ENCODE data around the gene SCAMP2. TPM values are rescaled to one million over a fixed set of nuclear protein-coding genes. Genes with fewer than 3 reads are reported as not detected.

The SCAMP2 gene
- total RNA-seq = 58.2 and 76.9 TPM in 2 replicates

GRCh38 chr15:74873036-74873755 is at the start of gene SCAMP2:
Gene SCAMP2, minus strand, starts transcription at chr15:74873365. Its CDS starts 110 bp downstream, at chr15:74873255.

GRCh38 chr15:74906450-74907162 is 33.4 kb upstream of the SCAMP2 start, which contains the start of gene FAM219B:
Gene FAM219B, minus strand, starts transcription at chr15:74906851. Its CDS starts 51 bp downstream, at chr15:74906800.

GRCh38 chr15:74889883-74890664 is 16.9 kb upstream of the SCAMP2 start, which contains the start of gene MPI:
Gene MPI, plus strand, starts transcription at chr15:74890042. Its CDS starts 32 bp downstream, at chr15:74890074.

GRCh38 chr15:74842581-74843444 is 30.4 kb downstream of the SCAMP2 start, which contains the start of gene ULK3:
Gene ULK3, minus strand, starts transcription at chr15:74843156. Its CDS starts 51 bp downstream, at chr15:74843105.

GRCh38 chr15:74826364-74826819 is 46.8 kb downstream of the SCAMP2 start, which contains the start of gene CPLX3:
Gene CPLX3, plus strand, starts transcription at chr15:74826627. Its CDS starts 77 bp downstream, at chr15:74826704.

GRCh38 chr15:74812533-74812932 is 60.6 kb downstream of the SCAMP2 start, which contains the start of gene LMAN1L:
Gene LMAN1L, plus strand, starts transcription at chr15:74812835. Its CDS starts 20 bp downstream, at chr15:74812855.

Other genes starting within 250 kb of the SCAMP2 start
- 14.1 and 15.6 TPM in 2 replicates for gene EDC3, start 177.3 kb downstream of the SCAMP2 start, total RNA-seq
- not detected in 2 replicates for gene CYP1A1, start 147.8 kb downstream of the SCAMP2 start, total RNA-seq
- gene CYP1A2, start 124.5 kb downstream of the SCAMP2 start, total RNA-seq = not detected in 2 replicates
- 34.4 and 40.1 TPM in 2 replicates for gene CSK, start 91.3 kb downstream of the SCAMP2 start, total RNA-seq
- gene LMAN1L, start 60.5 kb downstream of the SCAMP2 start, total RNA-seq = not detected in 2 replicates
- gene CPLX3, start 46.7 kb downstream of the SCAMP2 start, total RNA-seq = not detected in 2 replicates
- gene ULK3, start 30.2 kb downstream of the SCAMP2 start, total RNA-seq = 18.6 and 31.4 TPM in 2 replicates
- gene MPI, start 16.7 kb upstream of the SCAMP2 start, total RNA-seq = 61.3 and 68.7 TPM in 2 replicates
- gene FAM219B, start 33.5 kb upstream of the SCAMP2 start, total RNA-seq = 32.1 and 39.7 TPM in 2 replicates
- 168 and 220 TPM in 2 replicates for gene COX5A, start 64.7 kb upstream of the SCAMP2 start, total RNA-seq
- 6.0 and 8.7 TPM in 2 replicates for gene RPP25, start 83.4 kb upstream of the SCAMP2 start, total RNA-seq
- gene SCAMP5, start 122.2 kb upstream of the SCAMP2 start, total RNA-seq = 9.3 and 11.5 TPM in 2 replicates
- gene PPCDC, start 150.2 kb upstream of the SCAMP2 start, total RNA-seq = 13.9 and 39.6 TPM in 2 replicates

All from mesangial cell (primary cell).